Body of pancreas (tissue), 4 donors: Measurements from ENCODE around the gene SPRR4.

Experiments used
- POLR2A ChIP-seq, 3 donors: fragments of 450-650 bp; IDR thresholded peaks; one replicate each; pipeline ENCODE4 v1.6.1; 2016; ENCODE audit warnings: antibody characterized with exemption in 3 of 3, mild to moderate bottlenecking in 2 of 3
- TF ChIP-seq, protein P1 (sequence below), 7 experiments: fragments of 450-650 bp in 4 of 7; fragments of 200-600 bp in 3 of 7; sonication (generic) in 3 of 7; IDR thresholded peaks; one replicate each; pipeline ENCODE4 v1.5.1; 2016 to 2019; ENCODE audit warnings: antibody characterized with exemption in 7 of 7

DNA sequence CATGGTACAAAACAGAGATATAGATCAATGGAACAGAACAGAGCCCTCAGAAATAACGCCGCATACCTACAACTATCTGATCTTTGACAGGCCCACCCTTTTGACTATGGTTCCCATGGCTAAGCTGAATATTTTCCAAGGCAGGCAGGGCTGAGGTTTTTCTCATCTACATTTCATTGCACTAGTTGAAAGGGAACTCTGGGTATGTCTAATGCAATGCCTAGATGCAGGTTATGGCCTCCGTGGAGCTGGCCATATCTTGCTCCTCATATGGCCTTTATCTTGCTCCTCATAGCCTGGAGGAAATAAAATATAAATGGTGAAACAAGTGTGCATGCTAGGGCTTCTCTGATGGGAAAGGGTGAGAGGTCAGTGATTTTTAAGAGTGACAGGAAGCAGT, 12.9 kb upstream of the SPRR4 start:
- TF ChIP-seq, protein P1, sequence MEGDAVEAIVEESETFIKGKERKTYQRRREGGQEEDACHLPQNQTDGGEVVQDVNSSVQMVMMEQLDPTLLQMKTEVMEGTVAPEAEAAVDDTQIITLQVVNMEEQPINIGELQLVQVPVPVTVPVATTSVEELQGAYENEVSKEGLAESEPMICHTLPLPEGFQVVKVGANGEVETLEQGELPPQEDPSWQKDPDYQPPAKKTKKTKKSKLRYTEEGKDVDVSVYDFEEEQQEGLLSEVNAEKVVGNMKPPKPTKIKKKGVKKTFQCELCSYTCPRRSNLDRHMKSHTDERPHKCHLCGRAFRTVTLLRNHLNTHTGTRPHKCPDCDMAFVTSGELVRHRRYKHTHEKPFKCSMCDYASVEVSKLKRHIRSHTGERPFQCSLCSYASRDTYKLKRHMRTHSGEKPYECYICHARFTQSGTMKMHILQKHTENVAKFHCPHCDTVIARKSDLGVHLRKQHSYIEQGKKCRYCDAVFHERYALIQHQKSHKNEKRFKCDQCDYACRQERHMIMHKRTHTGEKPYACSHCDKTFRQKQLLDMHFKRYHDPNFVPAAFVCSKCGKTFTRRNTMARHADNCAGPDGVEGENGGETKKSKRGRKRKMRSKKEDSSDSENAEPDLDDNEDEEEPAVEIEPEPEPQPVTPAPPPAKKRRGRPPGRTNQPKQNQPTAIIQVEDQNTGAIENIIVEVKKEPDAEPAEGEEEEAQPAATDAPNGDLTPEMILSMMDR (IDR thresholded peaks at IDR 0.05): no peak
- no peak for TF ChIP-seq POLR2A (IDR thresholded peaks at IDR 0.05)
